ENCODE data around the gene MEF2D.

Gene MEF2D

DNA sequence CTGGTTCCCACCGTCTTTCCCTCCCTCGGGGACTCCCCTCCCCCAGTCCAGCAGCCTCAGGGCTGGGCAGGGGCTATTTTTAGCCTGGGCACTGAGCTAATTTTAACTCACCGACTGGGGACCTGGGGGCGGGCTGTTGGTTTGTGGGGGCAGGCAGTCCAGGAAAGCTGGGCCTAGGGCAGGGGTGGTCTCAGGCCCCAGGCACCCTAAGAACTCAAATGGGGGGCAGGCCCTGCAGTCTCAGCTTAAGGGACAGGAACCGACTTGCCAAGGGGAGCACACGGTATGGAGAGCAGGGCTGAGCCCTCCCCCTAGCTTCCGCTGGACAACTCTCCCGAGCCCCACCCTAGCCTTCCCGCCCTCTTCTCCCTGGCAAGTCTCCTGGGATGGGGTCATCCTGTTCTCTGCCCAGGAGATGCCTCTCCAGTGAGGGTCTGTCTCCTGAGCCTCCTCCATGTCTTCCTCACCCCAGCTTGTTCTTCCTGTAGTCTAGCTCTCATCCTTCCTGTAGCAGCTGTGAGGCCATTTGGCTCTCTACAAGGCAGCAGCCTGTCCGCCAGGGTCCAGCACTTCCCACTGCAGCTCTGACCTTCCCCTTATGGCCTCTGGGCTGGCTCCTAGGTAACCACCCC lies 10.1 kb downstream of the MEF2D start:
- H3K4me3 ChIP-seq (replicated peaks; ENCODE audit: low read depth, low read length), result no peak overlapping the region
- TF ChIP-seq, protein P1, sequence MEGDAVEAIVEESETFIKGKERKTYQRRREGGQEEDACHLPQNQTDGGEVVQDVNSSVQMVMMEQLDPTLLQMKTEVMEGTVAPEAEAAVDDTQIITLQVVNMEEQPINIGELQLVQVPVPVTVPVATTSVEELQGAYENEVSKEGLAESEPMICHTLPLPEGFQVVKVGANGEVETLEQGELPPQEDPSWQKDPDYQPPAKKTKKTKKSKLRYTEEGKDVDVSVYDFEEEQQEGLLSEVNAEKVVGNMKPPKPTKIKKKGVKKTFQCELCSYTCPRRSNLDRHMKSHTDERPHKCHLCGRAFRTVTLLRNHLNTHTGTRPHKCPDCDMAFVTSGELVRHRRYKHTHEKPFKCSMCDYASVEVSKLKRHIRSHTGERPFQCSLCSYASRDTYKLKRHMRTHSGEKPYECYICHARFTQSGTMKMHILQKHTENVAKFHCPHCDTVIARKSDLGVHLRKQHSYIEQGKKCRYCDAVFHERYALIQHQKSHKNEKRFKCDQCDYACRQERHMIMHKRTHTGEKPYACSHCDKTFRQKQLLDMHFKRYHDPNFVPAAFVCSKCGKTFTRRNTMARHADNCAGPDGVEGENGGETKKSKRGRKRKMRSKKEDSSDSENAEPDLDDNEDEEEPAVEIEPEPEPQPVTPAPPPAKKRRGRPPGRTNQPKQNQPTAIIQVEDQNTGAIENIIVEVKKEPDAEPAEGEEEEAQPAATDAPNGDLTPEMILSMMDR (IDR thresholded peaks at IDR 0.05; ENCODE audit: low read length, missing control alignments), result no peak
- DNase-seq (ENCODE audit: low read depth), result no peak

DNA sequence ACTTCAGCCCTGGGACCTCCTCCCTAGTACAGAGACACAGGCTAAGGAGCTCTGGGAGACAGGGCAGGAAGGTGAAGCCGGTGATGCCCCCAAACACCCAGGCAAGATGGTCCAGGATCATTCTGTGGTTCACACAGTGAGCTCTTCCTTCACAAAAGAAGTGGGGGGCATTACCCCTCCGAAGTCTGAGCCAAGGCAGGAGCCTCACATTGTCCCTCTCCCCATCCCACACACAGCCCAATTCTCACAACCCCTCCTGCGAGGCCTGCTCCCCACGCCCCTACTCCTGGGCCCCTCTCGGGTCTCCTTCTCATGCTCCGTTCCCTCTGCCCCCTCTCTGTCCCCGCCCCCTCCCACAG lies 10.7 kb downstream of the MEF2D start:
- no peak overlapping the region for H3K4me3 ChIP-seq (replicated peaks; ENCODE audit: low read depth, low read length)
- TF ChIP-seq, protein P1 (IDR thresholded peaks at IDR 0.05; ENCODE audit: low read length, missing control alignments), result no peak
- no peak for DNase-seq (ENCODE audit: low read depth)

DNA sequence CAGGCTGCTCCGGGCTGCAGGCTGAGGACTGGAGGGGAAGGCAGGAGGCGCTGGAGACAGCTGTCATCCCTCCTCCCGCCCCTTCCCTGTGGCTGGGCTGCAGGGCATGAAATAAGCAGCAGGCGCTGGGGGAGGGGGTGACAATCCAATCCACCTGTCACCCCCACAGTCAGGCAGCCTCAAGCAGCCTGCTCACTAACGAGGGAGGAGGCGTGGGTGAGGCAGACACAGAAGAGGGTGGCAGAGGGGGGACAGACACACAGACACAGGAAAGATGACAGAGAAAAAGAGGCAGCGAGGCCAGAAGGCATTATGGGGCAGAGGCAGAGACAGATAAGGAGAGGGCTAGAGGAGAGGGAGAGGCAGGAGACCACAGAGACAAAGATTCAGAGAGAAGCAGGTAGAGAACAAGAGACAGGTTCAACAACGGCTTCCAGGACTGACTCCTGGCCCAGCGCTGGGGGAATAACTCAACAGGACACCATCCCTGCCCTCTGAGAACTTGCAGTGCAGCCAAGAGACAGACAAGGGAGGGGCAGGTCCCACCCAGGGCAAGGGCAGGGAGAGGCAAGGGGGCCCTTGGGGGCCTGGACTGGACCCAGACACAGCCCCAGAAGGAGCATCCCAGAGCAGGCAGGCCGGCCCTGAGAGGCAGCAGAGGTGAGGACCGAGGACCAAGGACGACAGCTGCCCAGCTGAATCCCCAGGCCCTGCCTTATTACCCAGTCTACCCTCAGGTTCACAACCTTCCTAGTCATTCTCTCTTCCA lies 11.2 kb downstream of the MEF2D start:
- no peak for DNase-seq (ENCODE audit: low read depth)
- TF ChIP-seq, protein P1 (IDR thresholded peaks at IDR 0.05; ENCODE audit: low read length, missing control alignments), result peak; percentile 17
- no peak overlapping the region for H3K4me3 ChIP-seq (replicated peaks; ENCODE audit: low read depth, low read length)

DNA sequence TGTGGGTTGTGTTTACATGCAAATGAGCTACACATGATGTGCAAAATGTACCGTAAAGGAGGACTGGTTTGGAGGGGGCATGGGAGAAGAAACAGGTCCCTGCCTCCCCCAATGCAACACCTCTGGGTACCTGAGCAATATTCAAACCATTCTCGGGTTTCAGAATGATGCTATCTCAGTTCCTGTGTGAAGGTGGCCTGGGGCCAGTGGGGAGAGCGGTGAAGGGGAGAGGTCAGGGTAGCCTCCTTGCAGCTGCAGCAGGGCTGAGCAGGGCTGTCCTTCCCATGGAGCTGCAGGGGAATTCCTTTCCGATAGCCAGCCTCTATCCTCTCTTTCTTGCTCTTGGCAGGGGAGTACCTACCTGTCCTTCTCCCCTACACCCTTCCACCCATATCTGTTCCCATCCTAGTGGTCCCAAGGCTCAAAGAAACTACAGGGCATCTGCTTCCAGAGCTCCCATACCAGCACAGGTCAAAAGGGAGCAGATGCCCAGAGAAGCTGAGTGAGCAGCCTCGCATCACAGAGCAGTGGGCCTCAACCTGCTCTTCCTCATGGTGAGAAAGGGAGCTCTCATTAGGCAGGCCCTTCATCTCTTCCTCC lies 11.9 kb downstream of the MEF2D start:
- DNase-seq (ENCODE audit: low read depth), result no peak
- TF ChIP-seq, protein P1 (IDR thresholded peaks at IDR 0.05; ENCODE audit: low read length, missing control alignments), result no peak
- H3K4me3 ChIP-seq (replicated peaks; ENCODE audit: low read depth, low read length), result no peak overlapping the region

DNA sequence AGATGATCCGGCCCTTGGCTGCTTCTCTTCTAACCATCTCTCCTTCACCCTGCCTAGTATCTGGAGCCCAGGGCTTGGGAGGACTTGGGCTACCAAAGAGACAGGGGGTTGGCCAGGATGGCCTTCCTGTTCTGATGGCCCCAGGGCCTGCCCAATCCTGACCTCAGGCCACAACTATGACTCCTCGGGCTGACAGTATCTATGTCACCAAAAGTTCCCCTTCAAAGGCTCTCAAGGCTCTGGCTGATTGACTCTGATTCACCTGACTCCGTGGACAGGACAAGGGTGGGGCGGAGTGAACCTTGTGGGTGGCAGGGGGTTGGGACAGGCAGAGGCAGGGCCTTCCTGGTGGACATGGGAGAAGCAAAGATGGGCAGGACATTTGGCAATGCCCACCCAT lies 12.7 kb downstream of the MEF2D start:
- no peak overlapping the region for H3K4me3 ChIP-seq (replicated peaks; ENCODE audit: low read depth, low read length)
- TF ChIP-seq, protein P1 (IDR thresholded peaks at IDR 0.05; ENCODE audit: low read length, missing control alignments), result no peak
- DNase-seq (ENCODE audit: low read depth), result no peak

DNA sequence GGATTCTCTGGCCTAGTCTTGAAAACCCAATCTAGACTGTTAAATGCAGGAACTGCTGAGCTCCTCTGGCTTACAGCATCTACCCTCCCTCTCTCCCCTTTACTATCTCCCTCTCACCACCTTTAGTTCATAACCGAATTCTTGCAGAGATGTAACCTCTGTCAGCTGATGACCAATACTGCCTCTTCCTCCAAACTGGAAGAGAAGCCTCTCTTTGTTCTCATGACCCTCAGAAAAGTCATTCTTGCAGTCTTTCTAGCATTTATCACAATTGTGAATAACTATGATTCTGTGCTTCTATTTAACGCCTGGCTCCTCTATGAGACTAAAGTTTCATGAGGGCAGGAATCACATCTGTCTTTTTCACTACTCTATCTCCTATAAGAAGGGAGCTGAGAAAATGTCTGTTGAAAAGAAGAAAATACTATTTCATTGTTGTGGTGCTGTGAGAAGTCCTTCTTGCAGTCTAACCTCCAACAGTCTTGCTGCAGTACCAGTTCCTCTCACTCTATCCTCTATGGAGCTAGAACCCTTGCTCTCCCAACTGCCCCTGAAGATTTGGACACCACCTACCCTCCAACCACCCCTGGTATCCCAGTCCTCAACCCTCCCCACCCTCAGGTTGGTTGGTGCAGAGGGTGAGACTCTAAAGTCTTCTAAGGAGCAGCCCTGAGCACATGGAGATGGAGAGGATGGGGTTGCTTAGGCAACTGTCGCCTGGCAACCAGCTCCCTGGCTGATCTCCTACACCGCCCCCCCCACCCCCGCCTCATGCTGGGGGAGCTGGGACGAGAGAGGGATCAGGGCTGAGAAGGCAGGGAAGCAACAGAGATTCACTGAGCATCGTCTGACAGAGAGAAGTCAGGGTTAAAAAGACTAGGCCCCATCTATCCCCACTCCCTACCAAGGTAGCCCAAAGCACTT lies 13.9 kb downstream of the MEF2D start:
- TF ChIP-seq, protein P1 (IDR thresholded peaks at IDR 0.05; ENCODE audit: low read length, missing control alignments), result no peak
- no peak overlapping the region for H3K4me3 ChIP-seq (replicated peaks; ENCODE audit: low read depth, low read length)
- DNase-seq (ENCODE audit: low read depth), result no peak

Data from fibroblast of pulmonary artery (primary cell).